HL-60/S4 (cell line): ENCODE results near the gene ADAM29.
"Not testable (repeated sequence)": the region's sequence is repeated elsewhere in the genome, so short reads cannot be mapped to it uniquely, and the experiment has no call there.

ENCODE experiments used
- in situ Hi-C: fragments of 300-500 bp; cut with MboI; formaldehyde crosslinking; loops from 2 replicates; pipeline ENCODE4 v1.14.3; 2022; ENCODE audit warnings: low sequenced_read_pairs

ADAM29 gene

DNA sequence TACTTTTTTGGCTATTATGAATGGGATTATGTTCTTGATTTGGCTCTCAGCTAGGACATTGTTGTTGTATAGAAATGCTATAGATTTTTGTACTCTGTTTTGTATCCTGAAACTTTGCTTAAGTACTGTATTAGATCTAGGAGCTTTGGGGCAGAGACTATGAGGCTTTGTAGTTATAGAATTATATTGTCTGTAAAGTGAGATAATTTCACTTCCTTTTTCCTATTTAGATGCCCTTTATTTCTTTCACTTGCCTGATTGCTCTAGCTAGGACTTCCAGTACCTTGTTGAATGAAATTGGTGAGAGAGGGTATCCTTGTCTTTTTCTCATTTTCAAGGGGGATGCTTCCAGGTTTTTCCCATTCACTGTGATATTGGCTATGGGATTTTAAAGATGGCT, 28.1 kb downstream of the ADAM29 start:
- in situ Hi-C loops = no loop called here

DNA sequence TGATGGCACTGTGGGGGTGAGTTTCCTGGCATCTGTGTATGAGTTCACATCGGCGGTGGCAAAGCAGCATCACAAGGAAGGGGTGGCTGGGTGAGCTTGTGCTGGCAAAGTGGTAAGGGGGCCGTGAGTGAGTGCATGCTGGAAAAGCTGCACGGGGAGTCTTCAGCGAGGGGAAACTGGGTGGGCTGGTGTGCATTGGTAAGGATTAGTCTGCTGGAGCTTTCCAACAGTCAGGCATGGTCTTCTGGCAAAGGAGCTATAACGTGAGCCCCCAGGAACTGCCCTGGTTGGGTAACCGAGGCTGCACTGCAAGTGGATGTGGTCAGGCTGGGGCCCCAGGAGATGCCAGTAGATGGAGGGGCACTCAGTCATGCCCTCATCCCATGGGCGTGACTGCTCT, 30.7 kb downstream of the ADAM29 start:
- in situ Hi-C loops = no loop called here

DNA sequence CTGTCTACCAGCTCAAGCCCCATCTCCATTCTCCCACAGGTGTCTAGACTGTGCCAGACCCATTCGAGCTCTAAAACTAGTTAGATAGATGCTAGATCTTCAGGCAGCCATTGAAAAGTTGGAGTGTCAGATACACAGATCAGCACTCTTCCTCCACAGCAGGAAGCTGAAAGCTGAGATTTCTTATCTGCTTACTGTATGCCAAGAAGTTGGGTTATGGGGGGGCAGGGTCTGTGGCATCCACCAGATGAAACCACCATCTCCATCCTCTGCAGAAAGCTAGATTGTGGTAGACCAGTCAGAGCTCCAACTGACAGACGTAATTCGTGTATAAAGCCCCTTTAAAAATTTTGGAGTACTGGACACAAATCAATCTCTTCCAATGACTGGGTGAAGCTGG, 54.8 kb downstream of the ADAM29 start:
- in situ Hi-C loops = no loop called here

DNA sequence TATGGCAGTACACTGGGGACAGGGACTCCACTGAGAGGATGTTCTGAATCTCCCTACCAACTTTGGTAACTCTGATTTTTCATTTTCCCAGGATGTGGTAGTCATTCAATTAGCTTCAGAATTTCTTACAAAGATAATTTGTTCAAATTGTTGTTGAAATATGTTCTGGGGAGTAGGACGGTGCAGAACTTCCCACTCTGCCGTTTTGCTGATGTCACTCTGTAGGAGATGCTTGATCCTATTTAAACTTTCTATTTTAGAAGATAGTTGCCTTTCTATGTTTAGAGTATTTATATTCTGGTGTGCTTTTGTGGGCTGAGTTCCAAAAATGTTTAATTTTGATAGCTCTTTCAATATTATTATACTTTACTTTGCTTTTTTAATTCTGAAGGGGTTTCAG, 55.2 kb downstream of the ADAM29 start:
- in situ Hi-C loops = no loop called here

DNA sequence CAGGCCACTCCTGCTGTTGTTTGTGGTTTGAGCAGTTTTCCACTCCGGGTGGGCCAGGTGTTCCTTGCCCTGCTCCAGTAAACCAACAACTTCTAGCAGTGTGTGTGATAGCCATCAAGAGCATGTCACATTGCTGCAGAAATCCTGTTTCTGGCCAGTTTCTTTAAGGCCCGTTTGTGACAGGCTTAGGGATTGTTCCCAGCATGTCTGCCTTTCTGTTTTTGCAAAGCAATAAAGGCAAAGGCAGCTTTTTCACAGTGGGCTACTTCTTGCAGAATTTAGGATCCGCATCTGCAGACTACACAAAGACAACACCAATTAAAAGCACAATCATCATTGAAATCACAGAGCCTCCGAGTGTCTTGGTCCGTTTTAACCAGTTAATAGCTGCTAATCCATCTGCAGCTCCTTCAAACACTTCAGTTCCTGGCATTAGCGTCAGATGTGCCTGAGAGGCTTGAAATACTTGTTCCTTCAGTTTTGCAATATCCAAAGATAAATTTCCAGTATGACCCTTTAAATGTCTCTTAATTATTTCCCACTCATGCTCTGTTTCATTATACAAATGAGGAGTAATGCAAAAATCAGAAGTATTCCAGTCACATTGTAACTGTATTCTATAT, 65.1 kb downstream of the ADAM29 start:
- in situ Hi-C loops = no loop called here

DNA sequence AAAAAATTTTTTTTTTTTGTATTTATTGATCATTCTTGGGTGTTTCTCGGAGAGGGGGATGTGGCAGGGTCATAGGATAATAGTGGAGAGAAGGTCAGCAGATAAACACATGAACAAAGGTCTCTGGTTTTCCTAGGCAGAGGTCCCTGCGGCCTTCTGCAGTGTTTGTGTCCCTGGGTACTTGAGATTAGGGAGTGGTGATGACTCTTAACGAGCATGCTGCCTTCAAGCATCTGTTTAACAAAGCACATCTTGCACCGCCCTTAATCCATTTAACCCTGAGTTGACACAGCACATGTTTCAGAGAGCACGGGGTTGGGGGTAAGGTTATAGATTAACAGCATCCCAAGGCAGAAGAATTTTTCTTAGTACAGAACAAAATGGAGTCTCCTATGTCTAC, 65.7 kb downstream of the ADAM29 start:
- in situ Hi-C loops = not testable (repeated sequence)

DNA sequence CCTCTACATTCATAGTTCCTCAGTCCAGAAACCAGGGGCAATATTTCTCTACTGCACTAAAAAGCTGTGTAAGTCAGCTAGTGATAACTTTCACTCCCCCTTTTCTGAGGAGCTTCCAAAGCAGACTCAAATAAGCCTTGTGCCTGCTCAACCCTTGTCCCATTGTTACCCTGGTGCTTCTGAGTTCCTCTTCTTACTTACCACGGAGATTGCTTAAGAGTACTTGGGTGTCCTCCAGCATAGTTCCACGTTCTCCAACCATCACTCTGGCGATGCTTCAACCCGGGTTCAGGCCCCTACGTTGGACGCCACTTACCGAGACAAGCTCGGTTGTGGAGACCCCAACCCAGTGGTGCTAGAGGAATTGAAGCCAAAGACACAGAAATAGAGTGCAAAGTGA, 71.6 kb downstream of the ADAM29 start:
- in situ Hi-C loops = no loop called here

DNA sequence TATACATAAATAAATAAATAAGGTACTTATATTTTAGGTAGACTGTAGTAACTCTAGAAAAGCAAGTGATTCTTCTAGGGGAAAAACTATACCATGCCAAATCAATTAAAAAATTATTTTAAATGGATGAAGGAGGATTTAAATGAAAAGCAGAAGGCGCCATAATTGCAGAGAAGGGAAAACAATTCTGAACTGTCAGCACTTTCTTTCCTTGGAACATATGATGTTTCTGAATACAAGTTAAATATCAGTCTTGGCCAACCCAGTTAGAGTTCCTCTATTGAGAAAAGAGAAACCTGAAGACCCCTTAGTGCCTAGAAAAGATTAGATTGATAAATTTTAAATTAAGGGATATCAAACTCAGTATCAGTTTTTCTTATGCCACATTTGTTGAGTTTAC, 75.8 kb downstream of the ADAM29 start:
- in situ Hi-C loops = no loop called here

DNA sequence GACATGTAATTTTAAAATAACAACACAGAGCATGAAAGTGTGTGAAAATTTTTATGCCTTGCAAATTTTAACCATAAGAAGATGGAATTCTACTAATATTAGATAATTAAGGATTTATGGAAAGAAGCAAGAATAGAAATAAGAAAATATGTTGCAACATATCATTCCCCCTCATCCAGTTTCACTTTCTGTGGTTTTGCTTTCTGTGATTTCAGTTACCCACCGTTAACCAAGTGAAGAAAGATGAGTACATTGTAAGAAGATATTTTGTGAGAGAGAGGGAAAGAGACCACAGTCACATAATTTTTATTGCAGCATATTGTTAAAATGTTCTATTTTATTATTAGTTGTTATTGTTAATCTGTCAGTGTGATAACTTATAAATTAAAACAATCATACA, 77.9 kb downstream of the ADAM29 start:
- in situ Hi-C loops = no loop called here

DNA sequence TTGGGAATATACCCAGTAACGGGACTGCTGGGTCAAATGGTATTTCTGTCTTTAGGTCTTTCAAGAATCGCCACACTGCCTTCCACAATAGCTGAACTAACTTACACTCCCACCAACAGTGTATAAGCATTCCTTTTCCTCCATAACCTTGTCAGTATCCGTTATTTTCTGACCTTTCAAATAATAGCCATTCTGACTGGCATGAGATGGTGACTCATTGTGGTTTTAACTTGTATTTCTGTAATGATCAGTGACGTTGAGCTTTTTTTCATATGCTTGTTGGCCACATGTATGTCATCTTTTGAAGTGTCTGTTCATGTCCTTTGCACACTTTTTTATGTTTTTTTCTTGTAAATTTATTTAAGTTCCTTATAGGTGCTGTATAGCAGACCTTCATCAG, 81.2 kb downstream of the ADAM29 start:
- in situ Hi-C loops = no loop called here

DNA sequence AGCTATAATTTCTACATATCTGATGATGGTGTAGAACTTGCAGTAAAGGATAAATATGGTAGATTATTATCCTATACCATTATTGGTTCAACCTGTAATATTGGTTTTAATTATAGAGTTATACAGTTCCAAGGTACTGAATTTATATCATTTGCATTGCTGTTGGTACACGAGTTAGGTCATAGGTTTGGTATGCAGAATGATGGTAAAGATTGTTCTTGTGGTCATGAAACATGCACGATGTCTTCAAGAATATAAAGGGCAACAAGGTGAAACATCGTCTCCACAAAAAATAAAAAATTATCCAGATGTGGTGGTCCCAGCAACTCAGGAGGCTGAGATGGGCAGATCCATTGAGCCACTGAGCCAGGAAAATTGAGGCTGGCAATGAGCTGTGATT, 99.6 kb downstream of the ADAM29 start:
- in situ Hi-C loops = no loop called here

DNA sequence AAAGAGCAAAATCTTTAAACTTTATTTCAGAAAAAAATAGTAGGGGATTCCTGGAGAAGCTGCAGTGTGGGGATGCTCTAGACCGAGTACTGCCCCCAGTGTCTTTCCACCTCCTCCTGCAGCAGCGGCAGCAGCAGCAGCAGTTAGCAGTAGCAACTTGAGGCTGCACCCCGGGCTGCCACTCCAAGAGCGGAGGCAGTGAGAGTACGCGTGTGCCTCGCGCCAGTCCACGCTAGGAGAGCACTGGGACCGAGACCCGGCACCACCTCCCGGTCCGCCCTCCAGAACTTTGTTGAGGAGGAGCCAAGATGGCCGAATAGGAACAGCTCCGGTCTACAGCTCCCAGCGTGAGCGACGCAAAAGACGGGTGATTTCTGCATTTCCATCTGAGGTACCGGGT, 101.3 kb downstream of the ADAM29 start:
- in situ Hi-C loops = not testable (repeated sequence)
